ENCODE measurements around the gene FRAS1.

GRCh38 chr4:78070731-78071282, 13.7 kb downstream of the FRAS1 start:
- TF ChIP-seq POLR2AphosphoS5 (IDR thresholded peaks at IDR 0.05; ENCODE audit: low read depth, low read length), result no peak
- TF ChIP-seq SIN3A (IDR thresholded peaks at IDR 0.05; ENCODE audit: borderline replicate concordance, insufficient read depth, low read length), result no peak
- no peak for TF ChIP-seq REST (IDR thresholded peaks at IDR 0.05; ENCODE audit: insufficient read depth in 1 of 2, low read depth in 2 of 2, low read length in 2 of 2)
- no peak for TF ChIP-seq FOXP2 (optimal IDR thresholded peaks at IDR 0.05; ENCODE audit: borderline replicate concordance, extremely low read depth, extremely low read length, insufficient read depth)
- TF ChIP-seq TAF1 (IDR thresholded peaks at IDR 0.05; ENCODE audit: borderline replicate concordance, insufficient read depth, low read length), result no peak

Data from PFSK-1 (cell line).